HCT116 (cell line): ENCODE measurements around the gene CNTN4.

Experiments
- ATF3 ChIP-seq: IDR thresholded peaks from 2 replicates; pipeline ENCODE4 v1.6.1; 2012
- CEBPB ChIP-seq: IDR thresholded peaks from 2 replicates; pipeline ENCODE4 v1.6.1; 2012; ENCODE audit warnings: low read depth
- CTCF ChIP-seq, 3 experiments: fragments of 200-600 bp in 1 of 3; sonication (generic) in 1 of 3; IDR thresholded peaks in 2 of 3; conservative IDR thresholded peaks in 1 of 3; 2 replicates each; pipeline ENCODE4 v1.5.1; 2012 to 2017; ENCODE audit warnings: low read depth in 2 of 3, low read length in 2 of 3, antibody characterized with exemption in 1 of 3, borderline replicate concordance in 1 of 3, control low read depth in 1 of 3, mild to moderate bottlenecking in 1 of 3, mixed read lengths in 1 of 3, mixed run types in 1 of 3, moderate library complexity in 1 of 3; ENCODE audit not compliant: insufficient read depth in 1 of 3
- FOSL1 ChIP-seq: IDR thresholded peaks from 2 replicates; pipeline ENCODE4 v1.6.1; 2012; ENCODE audit warnings: low read depth
- POLR2A ChIP-seq: IDR thresholded peaks from 2 replicates; pipeline ENCODE4 v1.7.0; 2011; ENCODE audit warnings: borderline replicate concordance; ENCODE audit not compliant: insufficient read depth, insufficient read length; ENCODE audit errors: extremely low read depth
- YY1 ChIP-seq: IDR thresholded peaks from 2 replicates; pipeline ENCODE4 v1.6.1; 2011; ENCODE audit warnings: low read length, low read depth, moderate library complexity, mild to moderate bottlenecking; ENCODE audit not compliant: insufficient replicate concordance; ENCODE audit errors: extremely low read depth

- TF ChIP-seq CEBPB = no peak
- TF ChIP-seq CTCF (IDR thresholded peaks at IDR 0.05 in 2 of 3, conservative IDR thresholded peaks at IDR 0.05 in 1 of 3; ENCODE audit: borderline replicate concordance in 1 of 3, insufficient read depth in 1 of 3, low read depth in 2 of 3, low read length in 2 of 3) = no peak
- no peak for TF ChIP-seq POLR2A
- no peak for TF ChIP-seq YY1
- TF ChIP-seq ATF3 = no peak
- TF ChIP-seq FOSL1 = no peak
Measured at GRCh38 chr3:2172561-2173171, 74.0 kb downstream of the CNTN4 start.
